HFFc6 (cell line): ENCODE data around the gene KATNIP. TPM values are rescaled to one million over a fixed set of nuclear protein-coding genes. Genes with fewer than 3 reads are reported as not detected.
"Not testable (repeated sequence)": the region's sequence is repeated elsewhere in the genome, so short reads cannot be mapped to it uniquely, and the experiment has no call there.

Source experiments
- DNase-seq: peaks from one replicate; pipeline ENCODE4 v3.0.0-alpha.2; 2018
- H3K27ac Mint-ChIP-seq: 2 replicates; pipeline ENCODE4 v1.8.0; 2020; ENCODE audit warnings: mild to moderate bottlenecking, mixed read lengths
- H3K27me3 Mint-ChIP-seq: 2 replicates; pipeline ENCODE4 v1.8.0; 2021; ENCODE audit warnings: mild to moderate bottlenecking, moderate library complexity, mixed read lengths; ENCODE audit not compliant: insufficient read depth
- H3K36me3 Mint-ChIP-seq: 2 replicates; pipeline ENCODE4 v1.8.0; 2021; ENCODE audit warnings: low read depth, mixed read lengths
- H3K4me1 Mint-ChIP-seq: 2 replicates; pipeline ENCODE4 v1.8.0; 2020; ENCODE audit warnings: low read depth, mixed read lengths
- H3K4me3 Mint-ChIP-seq: 2 replicates; pipeline ENCODE4 v1.8.0; 2020; ENCODE audit warnings: mild to moderate bottlenecking, moderate library complexity, mixed read lengths
- H3K9me3 Mint-ChIP-seq: 2 replicates; pipeline ENCODE4 v1.8.0; 2020; ENCODE audit warnings: mild to moderate bottlenecking, mixed read lengths
- total RNA-seq, 6 experiments: library from RNA; stranded (reverse); fragmentation: NEBNext Ultra II Directional; extraction: Animal tissue kit (Norgen Biotek cat#: 25700); gene quantifications; 2 replicates in 1 of 6; 3 replicates in 5 of 6; pipeline ENCODE4 v1.2.3, GENCODE V29; 2021
- TF ChIP-seq, protein P1 (sequence below): fragments of 200-600 bp; sonication (generic); IDR thresholded peaks from 2 replicates; pipeline ENCODE4 v1.5.0; 2021; ENCODE audit warnings: antibody characterized with exemption, mild to moderate bottlenecking

The KATNIP gene
- total RNA-seq, 6 experiments from 2014 or later = 18.6 to 24.1 (median 19.9) TPM

DNA sequence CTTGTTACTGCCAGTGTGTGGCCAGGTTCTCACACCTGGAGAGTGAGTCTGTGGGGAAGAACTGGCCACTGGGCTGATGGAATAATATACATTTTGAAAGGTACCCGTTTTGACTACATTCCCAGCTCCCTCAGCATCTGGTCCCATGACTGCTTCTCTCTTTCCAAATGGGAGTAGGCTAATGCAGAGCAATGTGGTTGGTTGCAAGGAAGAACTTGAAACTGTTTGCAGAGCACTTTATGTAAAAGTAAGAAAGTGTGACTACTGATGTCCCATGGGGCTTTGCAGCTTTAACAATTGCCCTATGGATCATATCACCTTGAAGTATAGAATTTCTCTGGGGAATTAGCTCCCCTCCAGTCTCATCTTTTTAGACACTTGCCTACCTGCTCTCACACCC, 9.0 kb downstream of the KATNIP start:
- Mint-ChIP-seq H3K27me3 (no peaks in the 10 kb centered on the region; the same call in 1 of the 2 replicates), H3K36me3 (no peaks in the 10 kb centered on the region), H3K27ac (0 out of 2 replicates have a peak overlapping the region, but pooled peaks have one; percentile 16), H3K4me1 (no peaks in the 10 kb centered on the region), H3K4me3 (no peak overlapping the region), H3K9me3 (no peaks in the 10 kb centered on the region)
- DNase-seq = no peak
- TF ChIP-seq, protein P1, sequence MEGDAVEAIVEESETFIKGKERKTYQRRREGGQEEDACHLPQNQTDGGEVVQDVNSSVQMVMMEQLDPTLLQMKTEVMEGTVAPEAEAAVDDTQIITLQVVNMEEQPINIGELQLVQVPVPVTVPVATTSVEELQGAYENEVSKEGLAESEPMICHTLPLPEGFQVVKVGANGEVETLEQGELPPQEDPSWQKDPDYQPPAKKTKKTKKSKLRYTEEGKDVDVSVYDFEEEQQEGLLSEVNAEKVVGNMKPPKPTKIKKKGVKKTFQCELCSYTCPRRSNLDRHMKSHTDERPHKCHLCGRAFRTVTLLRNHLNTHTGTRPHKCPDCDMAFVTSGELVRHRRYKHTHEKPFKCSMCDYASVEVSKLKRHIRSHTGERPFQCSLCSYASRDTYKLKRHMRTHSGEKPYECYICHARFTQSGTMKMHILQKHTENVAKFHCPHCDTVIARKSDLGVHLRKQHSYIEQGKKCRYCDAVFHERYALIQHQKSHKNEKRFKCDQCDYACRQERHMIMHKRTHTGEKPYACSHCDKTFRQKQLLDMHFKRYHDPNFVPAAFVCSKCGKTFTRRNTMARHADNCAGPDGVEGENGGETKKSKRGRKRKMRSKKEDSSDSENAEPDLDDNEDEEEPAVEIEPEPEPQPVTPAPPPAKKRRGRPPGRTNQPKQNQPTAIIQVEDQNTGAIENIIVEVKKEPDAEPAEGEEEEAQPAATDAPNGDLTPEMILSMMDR = no peak

DNA sequence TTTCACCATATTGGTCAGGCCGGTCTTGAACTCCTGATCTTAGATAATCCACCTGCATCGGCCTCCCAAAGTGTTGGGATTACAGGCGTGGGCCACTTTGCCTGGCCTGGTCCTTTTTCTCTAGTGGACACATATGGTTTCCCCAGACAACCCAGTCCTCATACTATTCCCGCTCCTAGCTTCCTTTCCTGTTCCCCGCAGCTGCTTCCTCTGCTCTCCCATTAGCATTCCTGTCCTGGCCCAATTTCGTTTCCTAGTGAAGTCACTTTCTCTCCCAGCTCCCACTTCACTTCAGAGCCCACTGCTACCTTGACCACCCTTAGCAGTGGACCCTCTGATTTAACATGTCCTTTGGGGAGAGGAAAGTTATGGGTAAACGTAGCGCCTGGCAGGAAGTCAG, 11.3 kb downstream of the KATNIP start:
- Mint-ChIP-seq H3K4me3 (no peak overlapping the region), H3K27me3 (no peaks in the 10 kb centered on the region; the same call in 1 of the 2 replicates), H3K27ac (no peak overlapping the region), H3K4me1 (no peaks in the 10 kb centered on the region), H3K36me3 (no peaks in the 10 kb centered on the region), H3K9me3 (no peaks in the 10 kb centered on the region)
- DNase-seq = no peak
- TF ChIP-seq, protein P1 = no peak

DNA sequence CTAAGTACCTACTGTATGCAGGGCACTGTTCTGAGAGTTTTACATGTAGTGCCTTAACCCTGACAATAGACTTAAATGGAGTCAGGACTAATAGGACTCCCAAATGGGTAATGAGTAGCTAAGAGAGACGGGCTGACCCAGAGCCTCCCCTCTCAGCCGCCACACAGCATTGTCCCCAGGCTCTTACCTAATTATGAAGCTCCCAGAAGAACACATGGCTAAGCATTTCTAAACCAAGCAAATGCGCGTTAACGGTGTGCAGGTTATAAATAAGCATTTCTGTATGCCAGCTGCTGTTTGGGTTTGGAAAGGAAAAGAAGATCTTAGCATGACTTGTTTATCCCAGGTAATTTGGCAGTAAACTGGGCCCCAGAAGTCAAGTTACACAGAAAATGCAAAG, 14.3 kb downstream of the KATNIP start:
- no peaks in the 10 kb centered on the region for H3K9me3 Mint-ChIP-seq
- no peaks in the 10 kb centered on the region for H3K36me3 Mint-ChIP-seq
- H3K4me3 Mint-ChIP-seq = no peak overlapping the region
- H3K27ac Mint-ChIP-seq = no peak overlapping the region
- no peaks in the 10 kb centered on the region; the same call in 1 of the 2 replicates for H3K27me3 Mint-ChIP-seq
- DNase-seq = no peak
- no peaks in the 10 kb centered on the region for H3K4me1 Mint-ChIP-seq
- TF ChIP-seq, protein P1 = no peak

DNA sequence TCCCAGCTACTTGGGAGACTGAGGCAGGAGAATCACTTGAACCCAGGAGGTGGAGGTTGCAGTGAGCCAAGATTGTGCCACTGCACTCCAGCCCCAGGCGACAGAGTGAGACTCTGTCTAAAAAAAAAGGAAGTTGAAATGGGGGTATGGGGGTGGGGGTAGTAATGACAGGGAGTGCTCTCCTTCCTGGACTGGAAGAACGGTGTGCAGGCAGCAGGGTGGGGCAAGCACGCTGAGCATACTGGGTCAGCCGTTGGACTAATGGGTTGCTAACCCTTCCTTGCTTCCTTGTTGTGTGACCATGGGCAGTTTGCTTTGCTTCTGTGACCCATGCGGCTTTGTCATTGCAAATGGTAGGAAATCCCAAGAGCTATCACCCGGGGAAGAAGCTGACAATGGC, 16.5 kb downstream of the KATNIP start:
- Mint-ChIP-seq H3K4me1 (no peaks in the 10 kb centered on the region), H3K27ac (no peak overlapping the region), H3K27me3 (no peaks in the 10 kb centered on the region; the same call in 1 of the 2 replicates), H3K36me3 (no peaks in the 10 kb centered on the region), H3K4me3 (no peak overlapping the region), H3K9me3 (no peaks in the 10 kb centered on the region)
- no peak for DNase-seq
- TF ChIP-seq, protein P1 = no peak

DNA sequence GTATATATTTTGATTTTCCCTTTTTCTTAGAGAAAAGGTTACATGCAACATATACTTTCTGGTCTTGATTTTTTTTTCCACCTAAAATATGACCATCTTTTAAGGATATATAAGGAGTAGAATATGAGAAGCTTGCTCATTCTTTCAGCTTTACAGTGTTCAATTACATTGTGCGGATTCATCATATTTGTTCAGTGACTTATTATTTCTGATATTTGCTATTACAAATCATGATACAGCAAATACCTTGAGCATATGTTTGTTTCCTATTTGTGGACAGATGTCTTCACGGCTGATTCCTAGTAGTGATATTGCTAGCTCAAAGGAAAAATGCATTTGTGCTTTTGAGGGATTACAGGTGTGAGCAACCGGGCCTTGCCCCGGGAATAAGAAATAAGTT, 18.1 kb downstream of the KATNIP start:
- DNase-seq = no peak
- Mint-ChIP-seq H3K4me3 (no peak overlapping the region), H3K36me3 (no peaks in the 10 kb centered on the region), H3K4me1 (peaks cover 16% of the 10 kb centered on the region), H3K27ac (no peak overlapping the region), H3K27me3 (no peaks in the 10 kb centered on the region; the same call in 1 of the 2 replicates), H3K9me3 (no peaks in the 10 kb centered on the region)
- TF ChIP-seq, protein P1 = no peak

DNA sequence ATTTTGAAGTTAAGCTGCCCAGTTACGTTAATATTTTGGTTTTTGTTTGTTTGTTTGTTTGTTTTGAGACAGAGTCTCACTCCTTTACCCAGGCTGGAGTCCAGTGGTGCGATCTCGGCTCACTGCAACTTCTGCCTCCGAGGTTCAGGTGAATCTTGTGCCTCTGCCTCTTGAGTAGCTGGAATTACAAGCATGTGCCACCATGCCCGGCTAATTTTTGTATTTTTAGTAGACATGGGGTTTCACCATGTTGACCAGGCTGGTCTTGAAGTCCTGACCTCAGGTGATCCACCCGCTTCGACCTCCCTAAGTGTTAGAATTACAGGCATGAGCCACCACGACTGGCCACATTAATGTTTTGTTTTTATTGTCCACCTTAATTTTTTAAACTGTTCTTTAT, 21.0 kb downstream of the KATNIP start:
- not testable (repeated sequence) for H3K27ac Mint-ChIP-seq, H3K36me3 Mint-ChIP-seq, H3K4me3 Mint-ChIP-seq, H3K9me3 Mint-ChIP-seq, DNase-seq, H3K27me3 Mint-ChIP-seq
- peaks cover 16% of the 10 kb centered on the region for H3K4me1 Mint-ChIP-seq
